Activated CD4-positive, alpha-beta memory T cell treated with anti-CD3 and anti-CD28 coated beads for 36 hours (primary cell): ENCODE results near the gene RARG. TPM values are rescaled to one million over a fixed set of nuclear protein-coding genes. Genes with fewer than 3 reads are reported as not detected.

Experiments used
- CTCF ChIA-PET: fragments of 350-600 bp; sonication (Branson Sonifier 250); formaldehyde crosslinking; loops from one replicate; lab custom pipeline; 2021; ENCODE audit warnings: antibody characterized with exemption, inconsistent platforms; lab: Charles Lee
- POLR2A ChIA-PET: fragments of 350-600 bp; sonication (Branson Sonifier 250); formaldehyde crosslinking; loops from one replicate; lab custom pipeline; 2021; ENCODE audit warnings: antibody characterized with exemption; lab: Charles Lee
- DNase-seq: peaks from one replicate; pipeline ENCODE4 v3.0.0-alpha.2; 2020
- H3K27ac Mint-ChIP-seq: one replicate; pipeline ENCODE4 v1.8.0; 2021; ENCODE audit warnings: mixed read lengths
- H3K27me3 Mint-ChIP-seq: one replicate; pipeline ENCODE4 v1.8.0; 2021; ENCODE audit warnings: mixed read lengths
- H3K36me3 Mint-ChIP-seq: one replicate; pipeline ENCODE4 v1.8.0; 2021; ENCODE audit warnings: mixed read lengths
- H3K4me1 Mint-ChIP-seq: one replicate; pipeline ENCODE4 v1.8.0; 2021; ENCODE audit warnings: low read depth, mixed read lengths
- H3K4me3 Mint-ChIP-seq: one replicate; pipeline ENCODE4 v1.8.0; 2021; ENCODE audit warnings: mild to moderate bottlenecking, mixed read lengths
- H3K9me3 Mint-ChIP-seq: one replicate; pipeline ENCODE4 v1.8.0; 2021; ENCODE audit warnings: mixed read lengths
- intact Hi-C: fragments of 100-400 bp; cut with micrococcal nuclease; formaldehyde crosslinking; loops from one replicate; pipeline ENCODE4 v1.15.1; 2023
- total RNA-seq, 2 experiments: library from RNA; stranded (reverse); gene quantifications; one replicate each; pipeline ENCODE4 v1.2.3, GENCODE V29; 2021

Gene RARG
- total RNA-seq, result 10 to 100 TPM; 21.8 to 25.2 TPM

DNA sequence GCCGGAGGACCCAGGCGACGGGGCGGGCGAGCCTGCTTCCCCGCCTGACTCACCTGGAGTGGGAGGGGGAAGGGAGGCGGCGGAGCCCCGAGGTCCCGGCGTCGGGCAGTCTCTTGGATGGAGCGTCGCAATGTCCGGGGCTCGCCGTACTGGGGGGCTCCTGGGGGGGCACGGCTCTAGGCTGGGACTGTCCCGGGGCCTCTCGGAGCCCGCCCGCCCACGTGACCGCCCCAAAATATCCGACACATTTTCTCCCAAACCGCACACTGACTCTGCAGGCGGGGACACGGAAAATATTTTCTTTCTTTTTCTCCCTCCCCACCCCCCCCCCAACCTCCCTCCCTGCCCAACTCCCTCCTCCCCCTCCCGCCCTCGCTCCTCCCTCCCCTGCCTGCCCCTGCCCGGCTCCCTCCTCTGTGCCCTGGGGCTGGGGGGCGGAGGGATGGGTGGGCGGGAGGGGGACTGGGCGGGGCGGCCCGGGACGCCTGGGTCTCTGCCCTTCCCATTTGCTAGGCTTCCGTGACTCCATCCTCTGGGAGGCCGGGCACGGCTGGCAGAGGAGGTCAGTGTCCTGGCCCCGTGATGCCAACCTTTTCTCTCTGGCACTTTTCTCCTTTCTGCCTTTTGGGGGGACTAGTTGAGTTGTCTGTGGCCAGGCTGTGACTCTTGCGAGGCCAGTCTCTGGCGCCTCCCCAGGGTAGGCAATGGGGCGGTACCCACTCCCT, at the start of gene RARG:
TSS of gene RARG (minus strand) at position 289 of the 725 bp plus-strand sequence. CDS start 4,664 bp downstream, outside the sequence.
- no peaks in the 10 kb centered on the region for H3K36me3 Mint-ChIP-seq
- POLR2A ChIA-PET, result interaction anchor here (0.6 to 1.1 kb wide), 6 partner anchors 9 to 92 kb away, joined by 3 to 5 read pairs (median 3); no protein-coding TSS in a partner anchor
- CTCF ChIA-PET, result interaction anchor here (0.7 to 1.3 kb wide), 4 partner anchors 16 to 58 kb away, joined by 3 to 5 read pairs (median 3); partner anchors contain the start of gene ESPL1
- H3K4me1 Mint-ChIP-seq, result peaks cover 74% of the 10 kb centered on the region
- peak within 1 kb of the TSS; percentile 91 for H3K27ac Mint-ChIP-seq
- intact Hi-C loops, result loop anchor here (1.0 kb wide), 1 partner anchor 11 kb away; no protein-coding TSS in a partner anchor
- H3K4me3 Mint-ChIP-seq, result peak within 1 kb of the TSS; percentile 86
- DNase-seq, result peak; percentile 81
- no peaks in the 10 kb centered on the region for H3K9me3 Mint-ChIP-seq
- no peaks in the 10 kb centered on the region for H3K27me3 Mint-ChIP-seq

GRCh38 chr12:53279888-53280498, 48.0 kb upstream of the RARG start:
- intact Hi-C loops, result no loop called here
- peaks cover 56% of the 10 kb centered on the region for H3K36me3 Mint-ChIP-seq
- no peaks in the 10 kb centered on the region for H3K4me1 Mint-ChIP-seq
- DNase-seq, result no peak
- no peak overlapping the region for H3K27ac Mint-ChIP-seq
- H3K4me3 Mint-ChIP-seq, result no peak overlapping the region
- no peaks in the 10 kb centered on the region for H3K27me3 Mint-ChIP-seq
- POLR2A ChIA-PET, result interaction anchor here (2.7 to 3.4 kb wide), 2 partner anchors 11 kb away, joined by 8 to 17 read pairs; partner anchors contain the start of gene ESPL1
- H3K9me3 Mint-ChIP-seq, result no peaks in the 10 kb centered on the region
- CTCF ChIA-PET, result interaction anchor here (1.2 to 2.1 kb wide), 3 partner anchors 8 to 66 kb away, joined by 4 to 7 read pairs (median 5); no protein-coding TSS in a partner anchor

DNA sequence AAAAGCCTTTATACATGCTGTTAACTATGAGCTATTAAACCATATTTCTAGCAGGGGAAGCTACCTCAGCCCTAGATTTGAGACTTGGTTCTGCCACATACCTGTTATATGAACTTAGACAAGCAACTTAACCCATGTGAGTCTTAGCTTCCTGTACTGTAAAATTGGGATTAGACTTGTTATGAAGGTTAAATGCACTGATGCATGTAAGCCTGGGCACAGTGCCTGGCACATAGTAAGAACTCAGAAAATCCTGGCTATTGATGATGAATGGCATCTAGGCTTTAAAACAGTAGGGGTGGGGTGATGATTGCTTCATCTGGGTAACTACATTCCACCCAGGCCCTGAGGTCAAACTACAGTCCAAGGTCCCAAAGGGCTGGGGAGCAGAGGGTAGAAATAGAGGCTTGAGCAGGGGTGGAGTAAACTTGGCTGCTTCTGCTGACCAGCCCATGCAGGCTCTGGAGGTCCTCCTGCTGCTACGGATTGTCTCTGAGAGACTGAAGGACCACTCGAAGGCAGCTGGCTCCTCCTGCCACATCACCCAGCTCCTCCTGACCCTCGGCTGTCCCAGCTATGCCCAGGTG, 47.4 kb upstream of the RARG start:
- no peaks in the 10 kb centered on the region for H3K9me3 Mint-ChIP-seq
- H3K27me3 Mint-ChIP-seq, result no peaks in the 10 kb centered on the region
- H3K4me3 Mint-ChIP-seq, result no peak overlapping the region
- H3K36me3 Mint-ChIP-seq, result peaks cover 60% of the 10 kb centered on the region
- ChIA-PET CTCF (interaction anchor here (1.2 to 2.1 kb wide), 3 partner anchors 9 to 65 kb away, joined by 4 to 7 read pairs (median 5); no protein-coding TSS in a partner anchor), POLR2A (interaction anchor here (1.7 to 3.4 kb wide), 3 partner anchors 11 to 20 kb away, joined by 4 to 17 read pairs (median 8); partner anchors contain the start of genes ESPL1 and MYG1)
- intact Hi-C loops, result no loop called here
- H3K27ac Mint-ChIP-seq, result no peak overlapping the region
- DNase-seq, result no peak
- no peaks in the 10 kb centered on the region for H3K4me1 Mint-ChIP-seq

GRCh38 chr12:53277981-53278380, 46.0 kb upstream of the RARG start:
- Mint-ChIP-seq H3K9me3 (no peaks in the 10 kb centered on the region), H3K36me3 (peaks cover 55% of the 10 kb centered on the region), H3K4me1 (no peaks in the 10 kb centered on the region), H3K4me3 (no peak overlapping the region), H3K27ac (no peak overlapping the region), H3K27me3 (no peaks in the 10 kb centered on the region)
- ChIA-PET CTCF (interaction anchor here (0.5 to 1.7 kb wide), 7 partner anchors 9 to 195 kb away, joined by 3 to 8 read pairs (median 4); no protein-coding TSS in a partner anchor), POLR2A (interaction anchor here (1.7 to 3.4 kb wide), 3 partner anchors 9 to 21 kb away, joined by 4 to 17 read pairs (median 8); partner anchors contain the start of genes ESPL1 and MYG1)
- intact Hi-C loops, result no loop called here
- no peak for DNase-seq

GRCh38 chr12:53276511-53276910, 44.5 kb upstream of the RARG start:
- DNase-seq, result no peak
- no peak overlapping the region for H3K27ac Mint-ChIP-seq
- peaks cover 53% of the 10 kb centered on the region for H3K36me3 Mint-ChIP-seq
- H3K9me3 Mint-ChIP-seq, result no peaks in the 10 kb centered on the region
- CTCF ChIA-PET, result interaction anchor here (0.6 kb wide), 1 partner anchor 8 kb away, joined by 3 read pairs; no protein-coding TSS in a partner anchor
- no peak overlapping the region for H3K4me3 Mint-ChIP-seq
- H3K4me1 Mint-ChIP-seq, result peaks cover 3% of the 10 kb centered on the region
- POLR2A ChIA-PET, result interaction anchor here (0.8 kb wide), 1 partner anchor 8 kb away, joined by 3 read pairs; no protein-coding TSS in a partner anchor
- intact Hi-C loops, result no loop called here
- no peaks in the 10 kb centered on the region for H3K27me3 Mint-ChIP-seq

GRCh38 chr12:53274445-53274844, 42.4 kb upstream of the RARG start:
- Mint-ChIP-seq H3K36me3 (peaks cover 59% of the 10 kb centered on the region), H3K27ac (no peak overlapping the region)
- CTCF ChIA-PET, result interaction anchor here (1.0 kb wide), 1 partner anchor 12 kb away, joined by 3 read pairs; no protein-coding TSS in a partner anchor

DNA sequence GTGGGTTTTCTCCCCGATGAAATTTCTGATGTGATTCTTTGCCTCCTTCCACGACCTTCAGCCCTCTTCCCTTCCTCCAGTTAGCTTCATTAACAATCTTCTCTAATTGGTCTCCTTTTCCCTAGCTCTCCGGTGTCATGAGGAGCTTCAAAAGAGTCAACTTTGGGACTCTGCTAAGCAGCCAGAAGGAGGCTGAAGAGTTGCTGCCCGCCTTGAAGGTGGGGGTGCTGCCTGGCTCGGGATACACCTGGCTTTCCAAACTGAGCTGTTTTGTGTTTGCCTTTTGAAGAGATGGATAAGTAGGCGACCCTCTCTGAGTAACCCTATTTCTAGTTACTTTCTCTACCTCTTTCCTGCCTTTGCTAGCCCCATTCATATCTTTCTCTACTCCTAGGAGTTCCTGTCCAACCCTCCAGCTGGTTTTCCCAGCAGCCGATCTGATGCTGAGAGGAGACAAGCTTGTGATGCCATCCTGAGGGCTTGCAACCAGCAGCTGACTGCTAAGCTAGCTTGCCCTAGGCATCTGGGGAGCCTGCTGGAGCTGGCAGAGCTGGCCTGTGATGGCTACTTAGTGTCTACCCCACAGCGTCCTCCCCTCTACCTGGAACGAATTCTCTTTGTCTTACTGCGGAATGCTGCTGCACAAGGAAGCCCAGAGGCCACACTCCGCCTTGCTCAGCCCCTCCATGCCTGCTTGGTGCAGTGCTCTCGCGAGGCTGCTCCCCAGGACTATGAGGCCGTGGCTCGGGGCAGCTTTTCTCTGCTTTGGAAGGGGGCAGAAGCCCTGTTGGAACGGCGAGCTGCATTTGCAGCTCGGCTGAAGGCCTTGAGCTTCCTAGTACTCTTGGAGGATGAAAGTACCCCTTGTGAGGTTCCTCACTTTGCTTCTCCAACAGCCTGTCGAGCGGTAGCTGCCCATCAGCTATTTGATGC, 36.9 kb upstream of the RARG start:
- ChIA-PET POLR2A (interaction anchor here (0.9 to 3.2 kb wide), 14 partner anchors 8 to 88 kb away, joined by 3 to 17 read pairs (median 6); partner anchors contain the start of genes AAAS, CSAD, MYG1 and PFDN5), CTCF (interaction anchor here (0.8 to 6.0 kb wide), 18 partner anchors 11 to 170 kb away, joined by 3 to 109 read pairs (median 8); partner anchors contain the start of genes AAAS, CSAD, MYG1 and ZNF740)
- Mint-ChIP-seq H3K27me3 (no peaks in the 10 kb centered on the region), H3K9me3 (no peaks in the 10 kb centered on the region), H3K4me3 (peak overlapping the region; percentile 97), H3K27ac (peak overlapping the region; percentile 95), H3K36me3 (peaks cover 40% of the 10 kb centered on the region), H3K4me1 (peaks cover 36% of the 10 kb centered on the region)
- DNase-seq, result no peak
- intact Hi-C loops, result loop anchor here (1.0 kb wide), 4 partner anchors 26 to 89 kb away; partner anchors contain the start of genes AAAS, CSAD, PFDN5 and ZNF740

More at GRCh38 chr12:53274445-53274844, 42.4 kb upstream of the RARG start:
- Mint-ChIP-seq H3K27me3 (no peaks in the 10 kb centered on the region), H3K4me1 (peaks cover 15% of the 10 kb centered on the region), H3K9me3 (no peaks in the 10 kb centered on the region), H3K4me3 (no peak overlapping the region)
- no peak for DNase-seq
- POLR2A ChIA-PET, result interaction anchor here (0.6 kb wide), 1 partner anchor 55 kb away, joined by 3 read pairs; no protein-coding TSS in a partner anchor
- intact Hi-C loops, result no loop called here

GRCh38 chr12:53267999-53268629, 36.1 kb upstream of the RARG start, which contains the start of gene ESPL1:
ESPL1 (plus strand) TSS chr12:53268299; CDS start chr12:53268767, 468 bp downstream.
- peak within 1 kb of the TSS; percentile 97 for H3K4me3 Mint-ChIP-seq
- H3K27me3 Mint-ChIP-seq, result no peaks in the 10 kb centered on the region
- peaks cover 37% of the 10 kb centered on the region for H3K36me3 Mint-ChIP-seq
- ChIA-PET POLR2A (interaction anchor here (0.5 to 3.2 kb wide), 24 partner anchors 8 to 111 kb away, joined by 3 to 24 read pairs (median 4); partner anchors contain the start of genes AAAS, CSAD, MYG1 and PFDN5), CTCF (interaction anchor here (0.6 to 6.0 kb wide), 25 partner anchors 9 to 240 kb away, joined by 3 to 109 read pairs (median 6); partner anchors contain the start of genes AAAS, CSAD, ITGB7 and MYG1)
- intact Hi-C loops, result loop anchor here (1.0 kb wide), 5 partner anchors 16 to 88 kb away; partner anchors contain the start of genes AAAS, CSAD, PFDN5 and ZNF740
- peak within 1 kb of the TSS; percentile 95 for H3K27ac Mint-ChIP-seq
- no peaks in the 10 kb centered on the region for H3K9me3 Mint-ChIP-seq
- DNase-seq, result peak; percentile 93
- peaks cover 36% of the 10 kb centered on the region for H3K4me1 Mint-ChIP-seq

DNA sequence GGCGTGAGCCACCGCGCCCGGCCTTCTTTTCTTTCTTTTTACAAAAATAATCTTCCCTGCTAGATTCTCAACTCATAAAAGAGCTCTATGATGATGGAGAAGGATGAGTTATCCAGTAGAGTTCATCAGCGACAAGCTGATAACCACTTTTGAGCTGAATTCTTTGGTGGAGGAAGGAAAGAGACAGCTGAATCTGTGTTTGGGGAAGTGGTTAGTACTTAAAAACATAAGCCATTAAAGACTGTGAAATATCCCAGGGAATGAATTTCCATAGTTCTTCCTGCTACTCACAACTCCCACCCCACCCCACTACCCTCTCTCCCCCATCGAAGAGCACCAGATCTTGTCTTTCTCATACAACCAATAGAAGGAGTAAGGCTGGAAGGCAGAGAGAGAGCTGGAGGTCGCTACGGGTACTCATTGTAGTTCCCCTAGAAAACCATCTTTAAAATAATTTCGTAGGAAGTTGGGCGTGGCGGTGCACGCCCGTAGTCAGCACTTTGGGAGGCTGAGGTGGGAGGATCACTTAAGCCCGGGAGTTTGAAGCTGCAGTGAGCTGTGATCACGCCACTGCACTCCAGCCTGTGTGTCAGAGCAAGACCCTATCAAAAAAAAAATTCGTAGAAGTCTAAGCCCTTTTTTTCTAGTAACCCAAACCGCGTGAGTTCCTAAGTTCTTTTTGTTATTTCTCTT, 35.4 kb upstream of the RARG start:
- H3K27me3 Mint-ChIP-seq, result no peaks in the 10 kb centered on the region
- H3K4me1 Mint-ChIP-seq, result peaks cover 36% of the 10 kb centered on the region
- DNase-seq, result peak; percentile 69
- no peaks in the 10 kb centered on the region for H3K9me3 Mint-ChIP-seq
- CTCF ChIA-PET, result interaction anchor here (0.6 to 6.0 kb wide), 24 partner anchors 8 to 276 kb away, joined by 3 to 109 read pairs (median 6); partner anchors contain the start of genes AAAS, CSAD, ITGB7 and MYG1
- POLR2A ChIA-PET, result interaction anchor here (0.5 to 3.2 kb wide), 21 partner anchors 9 to 110 kb away, joined by 3 to 24 read pairs (median 4); partner anchors contain the start of genes AAAS, CSAD, MYG1 and PFDN5
- H3K36me3 Mint-ChIP-seq, result peaks cover 34% of the 10 kb centered on the region
- intact Hi-C loops, result loop anchor here (1.0 kb wide), 1 partner anchor 15 kb away; a partner anchor contains a TSS
- peak overlapping the region; percentile 95 for H3K27ac Mint-ChIP-seq
- peak overlapping the region; percentile 97 for H3K4me3 Mint-ChIP-seq
